ENCODE data around the gene GABRP.

DNA sequence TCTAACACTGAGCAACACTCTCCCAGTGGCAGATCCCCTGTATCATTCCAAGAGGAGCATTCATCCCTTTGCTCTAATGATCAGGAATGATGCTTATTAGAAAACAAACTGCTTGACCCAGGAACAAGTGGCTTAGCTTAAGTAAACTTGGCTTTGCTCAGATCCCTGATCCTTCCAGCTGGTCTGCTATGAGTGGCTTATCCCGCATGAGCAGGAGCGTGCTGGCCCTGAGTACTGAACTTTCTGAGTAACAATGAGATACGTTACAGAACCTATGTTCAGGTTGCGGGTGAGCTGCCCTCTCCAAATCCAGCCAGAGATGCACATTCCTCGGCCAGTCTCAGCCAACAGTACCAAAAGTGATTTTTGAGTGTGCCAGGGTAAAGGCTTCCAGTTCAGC, 29.7 kb downstream of the GABRP start:
- TF ChIP-seq, protein P1, sequence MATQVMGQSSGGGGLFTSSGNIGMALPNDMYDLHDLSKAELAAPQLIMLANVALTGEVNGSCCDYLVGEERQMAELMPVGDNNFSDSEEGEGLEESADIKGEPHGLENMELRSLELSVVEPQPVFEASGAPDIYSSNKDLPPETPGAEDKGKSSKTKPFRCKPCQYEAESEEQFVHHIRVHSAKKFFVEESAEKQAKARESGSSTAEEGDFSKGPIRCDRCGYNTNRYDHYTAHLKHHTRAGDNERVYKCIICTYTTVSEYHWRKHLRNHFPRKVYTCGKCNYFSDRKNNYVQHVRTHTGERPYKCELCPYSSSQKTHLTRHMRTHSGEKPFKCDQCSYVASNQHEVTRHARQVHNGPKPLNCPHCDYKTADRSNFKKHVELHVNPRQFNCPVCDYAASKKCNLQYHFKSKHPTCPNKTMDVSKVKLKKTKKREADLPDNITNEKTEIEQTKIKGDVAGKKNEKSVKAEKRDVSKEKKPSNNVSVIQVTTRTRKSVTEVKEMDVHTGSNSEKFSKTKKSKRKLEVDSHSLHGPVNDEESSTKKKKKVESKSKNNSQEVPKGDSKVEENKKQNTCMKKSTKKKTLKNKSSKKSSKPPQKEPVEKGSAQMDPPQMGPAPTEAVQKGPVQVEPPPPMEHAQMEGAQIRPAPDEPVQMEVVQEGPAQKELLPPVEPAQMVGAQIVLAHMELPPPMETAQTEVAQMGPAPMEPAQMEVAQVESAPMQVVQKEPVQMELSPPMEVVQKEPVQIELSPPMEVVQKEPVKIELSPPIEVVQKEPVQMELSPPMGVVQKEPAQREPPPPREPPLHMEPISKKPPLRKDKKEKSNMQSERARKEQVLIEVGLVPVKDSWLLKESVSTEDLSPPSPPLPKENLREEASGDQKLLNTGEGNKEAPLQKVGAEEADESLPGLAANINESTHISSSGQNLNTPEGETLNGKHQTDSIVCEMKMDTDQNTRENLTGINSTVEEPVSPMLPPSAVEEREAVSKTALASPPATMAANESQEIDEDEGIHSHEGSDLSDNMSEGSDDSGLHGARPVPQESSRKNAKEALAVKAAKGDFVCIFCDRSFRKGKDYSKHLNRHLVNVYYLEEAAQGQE (IDR thresholded peaks at IDR 0.05; ENCODE audit: borderline replicate concordance): no peak
- TF ChIP-seq, protein P2, sequence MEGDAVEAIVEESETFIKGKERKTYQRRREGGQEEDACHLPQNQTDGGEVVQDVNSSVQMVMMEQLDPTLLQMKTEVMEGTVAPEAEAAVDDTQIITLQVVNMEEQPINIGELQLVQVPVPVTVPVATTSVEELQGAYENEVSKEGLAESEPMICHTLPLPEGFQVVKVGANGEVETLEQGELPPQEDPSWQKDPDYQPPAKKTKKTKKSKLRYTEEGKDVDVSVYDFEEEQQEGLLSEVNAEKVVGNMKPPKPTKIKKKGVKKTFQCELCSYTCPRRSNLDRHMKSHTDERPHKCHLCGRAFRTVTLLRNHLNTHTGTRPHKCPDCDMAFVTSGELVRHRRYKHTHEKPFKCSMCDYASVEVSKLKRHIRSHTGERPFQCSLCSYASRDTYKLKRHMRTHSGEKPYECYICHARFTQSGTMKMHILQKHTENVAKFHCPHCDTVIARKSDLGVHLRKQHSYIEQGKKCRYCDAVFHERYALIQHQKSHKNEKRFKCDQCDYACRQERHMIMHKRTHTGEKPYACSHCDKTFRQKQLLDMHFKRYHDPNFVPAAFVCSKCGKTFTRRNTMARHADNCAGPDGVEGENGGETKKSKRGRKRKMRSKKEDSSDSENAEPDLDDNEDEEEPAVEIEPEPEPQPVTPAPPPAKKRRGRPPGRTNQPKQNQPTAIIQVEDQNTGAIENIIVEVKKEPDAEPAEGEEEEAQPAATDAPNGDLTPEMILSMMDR (IDR thresholded peaks at IDR 0.05; ENCODE audit: poor library complexity, severe bottlenecking): no peak
- no peak for TF ChIP-seq POLR2AphosphoS5 (IDR thresholded peaks at IDR 0.05)
- TF ChIP-seq EZH2 (IDR thresholded peaks at IDR 0.05; ENCODE audit: borderline replicate concordance, insufficient read depth, low read length, poor library complexity, severe bottlenecking): no peak
- TF ChIP-seq EP300 (conservative IDR thresholded peaks at IDR 0.05; ENCODE audit: poor library complexity, severe bottlenecking): no peak

Measured in neural cell (in vitro differentiated cells).